ENCODE data around the gene PPP1R9A. TPM values are rescaled to one million over a fixed set of nuclear protein-coding genes. Genes with fewer than 3 reads are reported as not detected.

The PPP1R9A gene
- total RNA-seq, 1 experiment from 2014 or later, result not detected

- Histone ChIP-seq H3K27me3 (ENCODE audit: low read length) (no peaks in the 10 kb centered on the region), H4K20me1 (ENCODE audit: insufficient read depth, low read depth, low read length) (no peaks in the 10 kb centered on the region), H3K27ac (ENCODE audit: low read length) (no peak overlapping the region), H3K9me3 (ENCODE audit: low read length) (no peaks in the 10 kb centered on the region), H3K9me2 (replicated peaks; ENCODE audit: insufficient read depth, low read length) (no peaks in the 10 kb centered on the region), H3K9ac (ENCODE audit: low read length) (no peak overlapping the region), H3K4me3 (ENCODE audit: low read length) (no peak overlapping the region), H3K4me2 (ENCODE audit: low read depth, low read length, poor library complexity, severe bottlenecking) (no peak overlapping the region), H2AFZ (ENCODE audit: low read length) (no peak overlapping the region), H3K4me1 (ENCODE audit: low read length) (no peaks in the 10 kb centered on the region), H3K36me3 (ENCODE audit: insufficient read depth, low read length) (no peaks in the 10 kb centered on the region), H3K79me2 (ENCODE audit: low read length) (no peaks in the 10 kb centered on the region)
- no peak for DNase-seq
Measured at GRCh38 chr7:94949532-94949931, 42.1 kb downstream of the PPP1R9A start.

DNA sequence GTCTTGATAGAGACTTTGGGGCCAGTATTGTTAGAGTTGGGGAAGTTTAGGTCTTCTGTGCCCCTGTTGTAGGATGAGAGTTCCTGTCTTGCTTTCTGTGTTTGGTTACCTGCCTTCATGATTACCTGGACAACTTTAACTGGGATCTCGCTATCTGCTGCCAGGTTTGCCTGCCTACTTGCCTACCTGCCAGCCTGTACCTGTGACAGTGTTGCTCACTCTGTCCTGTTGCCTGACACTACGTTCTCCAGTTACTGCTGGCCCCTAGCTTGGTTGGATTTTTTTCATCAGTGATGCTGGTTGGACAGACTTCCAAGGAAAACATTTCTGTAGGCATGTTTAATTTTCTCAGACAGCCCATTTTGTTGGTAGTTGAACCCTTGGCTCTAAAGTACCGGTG is 48.4 kb downstream of the PPP1R9A start:
- no peak overlapping the region for H3K9ac ChIP-seq (ENCODE audit: low read length)
- H3K4me3 ChIP-seq (ENCODE audit: low read length), result no peak overlapping the region
- no peaks in the 10 kb centered on the region for H3K9me2 ChIP-seq (replicated peaks; ENCODE audit: insufficient read depth, low read length)
- H2AFZ ChIP-seq (ENCODE audit: low read length), result no peak overlapping the region
- no peaks in the 10 kb centered on the region for H3K4me1 ChIP-seq (ENCODE audit: low read length)
- H3K27me3 ChIP-seq (ENCODE audit: low read length), result no peaks in the 10 kb centered on the region
- no peak overlapping the region for H3K4me2 ChIP-seq (ENCODE audit: low read depth, low read length, poor library complexity, severe bottlenecking)
- no peaks in the 10 kb centered on the region for H3K9me3 ChIP-seq (ENCODE audit: low read length)
- no peak for DNase-seq
- H3K27ac ChIP-seq (ENCODE audit: low read length), result no peak overlapping the region
- no peaks in the 10 kb centered on the region for H4K20me1 ChIP-seq (ENCODE audit: insufficient read depth, low read depth, low read length)
- no peaks in the 10 kb centered on the region for H3K79me2 ChIP-seq (ENCODE audit: low read length)
- no peaks in the 10 kb centered on the region for H3K36me3 ChIP-seq (ENCODE audit: insufficient read depth, low read length)

- DNase-seq, result no peak
- Histone ChIP-seq H3K4me1 (ENCODE audit: low read length) (no peaks in the 10 kb centered on the region), H4K20me1 (ENCODE audit: insufficient read depth, low read depth, low read length) (no peaks in the 10 kb centered on the region), H3K79me2 (ENCODE audit: low read length) (no peaks in the 10 kb centered on the region), H3K27ac (ENCODE audit: low read length) (no peak overlapping the region), H3K4me3 (ENCODE audit: low read length) (no peak overlapping the region), H3K36me3 (ENCODE audit: insufficient read depth, low read length) (no peaks in the 10 kb centered on the region), H3K9ac (ENCODE audit: low read length) (no peak overlapping the region), H3K4me2 (ENCODE audit: low read depth, low read length, poor library complexity, severe bottlenecking) (no peak overlapping the region), H3K9me3 (ENCODE audit: low read length) (no peaks in the 10 kb centered on the region), H3K27me3 (ENCODE audit: low read length) (no peaks in the 10 kb centered on the region), H3K9me2 (replicated peaks; ENCODE audit: insufficient read depth, low read length) (no peaks in the 10 kb centered on the region), H2AFZ (ENCODE audit: low read length) (no peak overlapping the region)
Measured at GRCh38 chr7:94957061-94957460, 49.7 kb downstream of the PPP1R9A start.

- Histone ChIP-seq H3K79me2 (ENCODE audit: low read length) (no peaks in the 10 kb centered on the region), H3K4me1 (ENCODE audit: low read length) (no peaks in the 10 kb centered on the region), H3K9me2 (replicated peaks; ENCODE audit: insufficient read depth, low read length) (no peaks in the 10 kb centered on the region), H4K20me1 (ENCODE audit: insufficient read depth, low read depth, low read length) (no peaks in the 10 kb centered on the region), H3K4me2 (ENCODE audit: low read depth, low read length, poor library complexity, severe bottlenecking) (no peak overlapping the region), H3K27ac (ENCODE audit: low read length) (no peak overlapping the region), H3K4me3 (ENCODE audit: low read length) (no peak overlapping the region), H3K36me3 (ENCODE audit: insufficient read depth, low read length) (no peaks in the 10 kb centered on the region), H3K27me3 (ENCODE audit: low read length) (no peaks in the 10 kb centered on the region), H3K9ac (ENCODE audit: low read length) (no peak overlapping the region), H2AFZ (ENCODE audit: low read length) (no peak overlapping the region), H3K9me3 (ENCODE audit: low read length) (no peaks in the 10 kb centered on the region)
- DNase-seq, result no peak
Measured at GRCh38 chr7:94962661-94963060, 55.3 kb downstream of the PPP1R9A start.

DNA sequence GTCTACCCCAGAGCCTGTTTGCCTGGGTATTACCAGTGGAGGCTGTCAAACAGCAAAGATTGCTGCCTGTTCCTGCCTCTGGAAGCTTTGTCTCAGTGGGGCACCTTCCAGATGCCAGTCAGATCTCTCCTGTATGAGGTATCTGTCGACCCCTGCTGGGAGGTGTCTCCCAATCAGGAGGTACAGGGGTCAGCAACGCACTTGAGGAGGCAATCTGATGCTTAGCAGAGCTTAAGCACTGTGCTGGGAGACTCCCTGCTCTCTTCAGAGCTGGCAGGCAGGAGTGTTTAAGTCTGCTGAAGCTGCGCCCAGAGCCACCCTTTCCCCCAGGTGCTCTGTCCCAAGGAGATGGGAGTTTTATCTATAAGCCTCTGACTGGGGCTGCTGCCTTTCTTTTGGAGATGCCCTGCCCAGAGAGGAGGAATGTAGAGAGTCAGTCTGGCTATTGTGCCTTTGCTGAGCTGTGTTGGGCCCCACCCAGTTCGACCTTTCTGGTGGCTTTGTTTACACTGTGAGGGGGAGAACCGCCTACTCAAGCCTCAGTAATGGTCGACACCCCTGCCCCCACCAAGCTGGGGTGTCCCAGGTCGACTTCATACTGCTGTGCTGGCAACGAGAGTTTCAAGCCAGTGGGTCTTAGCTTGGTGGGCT is 62.2 kb downstream of the PPP1R9A start:
- no peak overlapping the region for H3K4me2 ChIP-seq (ENCODE audit: low read depth, low read length, poor library complexity, severe bottlenecking)
- H3K27ac ChIP-seq (ENCODE audit: low read length), result no peak overlapping the region
- H3K4me1 ChIP-seq (ENCODE audit: low read length), result no peaks in the 10 kb centered on the region
- no peaks in the 10 kb centered on the region for H3K27me3 ChIP-seq (ENCODE audit: low read length)
- H3K9ac ChIP-seq (ENCODE audit: low read length), result no peak overlapping the region
- no peak overlapping the region for H3K4me3 ChIP-seq (ENCODE audit: low read length)
- no peak overlapping the region for H2AFZ ChIP-seq (ENCODE audit: low read length)
- H3K36me3 ChIP-seq (ENCODE audit: insufficient read depth, low read length), result no peaks in the 10 kb centered on the region
- no peak for DNase-seq
- no peaks in the 10 kb centered on the region for H4K20me1 ChIP-seq (ENCODE audit: insufficient read depth, low read depth, low read length)
- no peaks in the 10 kb centered on the region for H3K79me2 ChIP-seq (ENCODE audit: low read length)
- H3K9me2 ChIP-seq (replicated peaks; ENCODE audit: insufficient read depth, low read length), result no peaks in the 10 kb centered on the region
- H3K9me3 ChIP-seq (ENCODE audit: low read length), result no peaks in the 10 kb centered on the region

GRCh38 chr7:94970085-94970576 is 62.7 kb downstream of the PPP1R9A start:
- Histone ChIP-seq H4K20me1 (ENCODE audit: insufficient read depth, low read depth, low read length) (no peaks in the 10 kb centered on the region), H3K9ac (ENCODE audit: low read length) (no peak overlapping the region), H3K4me2 (ENCODE audit: low read depth, low read length, poor library complexity, severe bottlenecking) (no peak overlapping the region), H2AFZ (ENCODE audit: low read length) (no peak overlapping the region), H3K36me3 (ENCODE audit: insufficient read depth, low read length) (no peaks in the 10 kb centered on the region), H3K27ac (ENCODE audit: low read length) (no peak overlapping the region), H3K4me1 (ENCODE audit: low read length) (no peaks in the 10 kb centered on the region), H3K27me3 (ENCODE audit: low read length) (no peaks in the 10 kb centered on the region), H3K79me2 (ENCODE audit: low read length) (no peaks in the 10 kb centered on the region), H3K9me3 (ENCODE audit: low read length) (no peaks in the 10 kb centered on the region), H3K4me3 (ENCODE audit: low read length) (no peak overlapping the region), H3K9me2 (replicated peaks; ENCODE audit: insufficient read depth, low read length) (no peaks in the 10 kb centered on the region)
- no peak for DNase-seq

- no peaks in the 10 kb centered on the region for H3K4me1 ChIP-seq (ENCODE audit: low read length)
- no peaks in the 10 kb centered on the region for H4K20me1 ChIP-seq (ENCODE audit: insufficient read depth, low read depth, low read length)
- DNase-seq, result no peak
- H3K27me3 ChIP-seq (ENCODE audit: low read length), result no peaks in the 10 kb centered on the region
- H3K36me3 ChIP-seq (ENCODE audit: insufficient read depth, low read length), result no peaks in the 10 kb centered on the region
- H3K9me2 ChIP-seq (replicated peaks; ENCODE audit: insufficient read depth, low read length), result no peaks in the 10 kb centered on the region
- no peak overlapping the region for H2AFZ ChIP-seq (ENCODE audit: low read length)
- no peak overlapping the region for H3K9ac ChIP-seq (ENCODE audit: low read length)
- no peaks in the 10 kb centered on the region for H3K9me3 ChIP-seq (ENCODE audit: low read length)
- no peak overlapping the region for H3K27ac ChIP-seq (ENCODE audit: low read length)
- H3K4me2 ChIP-seq (ENCODE audit: low read depth, low read length, poor library complexity, severe bottlenecking), result no peak overlapping the region
- H3K4me3 ChIP-seq (ENCODE audit: low read length), result no peak overlapping the region
- no peaks in the 10 kb centered on the region for H3K79me2 ChIP-seq (ENCODE audit: low read length)
Measured at GRCh38 chr7:94971051-94971867, 63.9 kb downstream of the PPP1R9A start.

- Histone ChIP-seq H3K27ac (ENCODE audit: low read length) (no peak overlapping the region), H2AFZ (ENCODE audit: low read length) (no peak overlapping the region), H3K4me3 (ENCODE audit: low read length) (no peak overlapping the region), H3K4me1 (ENCODE audit: low read length) (no peaks in the 10 kb centered on the region), H3K4me2 (ENCODE audit: low read depth, low read length, poor library complexity, severe bottlenecking) (no peak overlapping the region), H3K9ac (ENCODE audit: low read length) (no peak overlapping the region), H3K79me2 (ENCODE audit: low read length) (no peaks in the 10 kb centered on the region), H3K36me3 (ENCODE audit: insufficient read depth, low read length) (no peaks in the 10 kb centered on the region), H3K27me3 (ENCODE audit: low read length) (no peaks in the 10 kb centered on the region), H4K20me1 (ENCODE audit: insufficient read depth, low read depth, low read length) (no peaks in the 10 kb centered on the region), H3K9me2 (replicated peaks; ENCODE audit: insufficient read depth, low read length) (no peaks in the 10 kb centered on the region), H3K9me3 (ENCODE audit: low read length) (no peaks in the 10 kb centered on the region)
- DNase-seq, result no peak
Measured at GRCh38 chr7:94972296-94972695, 64.9 kb downstream of the PPP1R9A start.
